DMS53 treated with DMSO at 0.1 percent for 48 hours (cell line): Measurements from ENCODE around the gene PITPNM3.

Source experiments
- DNase-seq: peaks from one replicate; lab custom pipeline; 2025; ENCODE audit not compliant: unreplicated experiment; lab: John Stamatoyannopoulos, UW

PITPNM3 gene

DNA sequence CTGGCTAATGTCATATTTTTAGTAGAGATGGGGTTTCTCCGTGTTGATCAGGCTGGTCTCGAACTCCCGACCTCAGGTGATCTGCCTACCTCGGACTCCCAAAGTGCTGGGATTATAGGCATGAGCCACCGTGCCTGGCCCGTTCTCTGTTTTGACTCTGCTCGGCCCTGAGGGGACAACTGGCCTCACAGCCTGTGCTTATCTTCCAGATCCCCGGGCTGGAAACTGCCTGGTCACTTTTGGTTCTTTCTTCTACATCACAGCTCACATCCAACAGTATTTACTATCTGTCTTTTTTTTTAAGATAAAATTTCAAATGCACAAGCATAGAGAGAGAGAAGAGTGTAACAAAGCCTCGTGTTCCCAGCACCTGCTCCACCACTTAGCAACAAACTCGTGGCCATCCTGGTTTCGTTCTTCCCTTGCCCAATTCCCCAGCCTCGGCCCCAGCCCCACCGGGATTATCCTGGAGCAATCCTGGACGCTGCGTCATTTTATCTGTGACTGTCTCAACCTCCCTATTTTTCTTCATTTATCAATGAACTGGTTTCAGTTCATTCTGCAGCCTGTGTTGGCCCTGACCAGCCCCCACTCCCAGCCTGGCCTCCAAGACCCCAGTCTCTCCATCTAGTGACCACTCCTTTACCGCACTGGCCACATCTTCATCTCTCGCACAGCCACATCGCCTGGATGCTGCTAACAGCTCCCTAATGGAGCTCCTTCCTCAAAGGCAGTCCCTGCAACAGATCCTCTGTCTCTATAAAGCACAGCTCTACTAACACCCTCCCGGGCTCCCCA lies 91.0 kb downstream of the PITPNM3 start:
- no peak for DNase-seq

DNA sequence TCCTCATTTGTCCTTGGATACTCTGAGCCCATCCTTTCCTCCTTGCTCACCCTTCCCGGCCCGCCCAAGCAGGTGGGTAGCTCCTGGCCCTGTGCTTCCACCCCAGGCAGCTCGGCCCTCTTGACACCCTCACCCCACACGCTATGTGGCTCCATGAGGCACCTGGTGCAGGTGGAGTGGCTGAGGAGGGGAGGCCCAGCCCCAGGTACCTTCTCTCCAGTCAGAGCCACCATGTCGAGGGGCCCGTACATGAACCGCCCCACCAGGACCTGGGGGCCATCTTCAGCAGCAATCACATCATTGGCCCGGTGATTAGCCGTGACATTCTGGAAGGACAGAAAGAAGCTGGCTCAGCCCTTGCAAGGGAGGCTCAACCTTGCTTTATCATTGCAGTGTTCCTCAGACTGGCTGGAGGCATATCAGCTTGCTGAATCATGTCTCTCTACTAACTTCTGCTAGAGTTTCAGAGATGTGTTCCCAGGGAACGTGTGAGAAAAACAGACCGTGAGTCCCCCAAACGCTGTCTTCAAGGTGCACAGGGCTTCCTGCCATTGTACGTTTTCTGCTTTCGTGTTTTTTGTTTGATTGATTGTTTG lies 91.8 kb downstream of the PITPNM3 start:
- DNase-seq, result no peak

DNA sequence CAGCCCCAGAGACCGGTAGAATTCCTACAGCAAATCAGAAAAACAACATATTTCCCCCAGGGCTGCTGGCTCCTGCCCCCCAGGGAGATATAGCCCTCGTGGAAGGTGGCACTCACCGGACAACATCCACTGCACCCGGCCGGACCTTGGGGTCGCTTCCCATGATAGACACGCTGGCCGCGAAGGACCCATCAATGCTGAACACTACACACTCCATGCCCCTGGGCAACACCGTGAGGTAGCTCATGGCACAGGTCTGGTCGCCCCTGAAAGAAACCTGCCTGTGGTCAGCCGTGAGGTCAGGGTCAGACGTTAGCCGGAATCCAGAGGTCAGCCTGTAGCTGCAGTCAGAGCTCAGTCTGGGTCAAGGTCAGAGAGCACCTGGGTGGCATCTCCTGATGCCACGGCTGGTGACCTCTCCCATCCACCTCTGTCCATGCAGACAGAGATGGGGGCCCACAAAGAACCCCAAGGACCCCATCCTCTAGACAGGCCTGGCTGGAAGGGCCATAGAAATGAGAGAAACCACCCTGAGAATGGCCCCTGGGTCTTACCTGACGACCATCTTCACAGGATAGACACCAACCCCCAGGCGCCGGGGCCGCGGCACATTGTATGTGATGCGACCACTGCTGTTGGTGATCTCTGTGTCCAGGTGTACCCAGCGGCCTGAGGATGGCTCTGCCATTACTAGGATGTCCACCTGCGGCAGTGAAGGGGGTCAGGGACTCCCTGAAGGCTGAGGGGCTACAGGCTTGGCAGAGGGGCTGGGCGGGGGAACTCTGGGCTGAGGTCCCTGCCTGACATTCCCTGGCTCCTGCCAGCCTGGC lies 92.5 kb downstream of the PITPNM3 start:
- DNase-seq, result no peak

DNA sequence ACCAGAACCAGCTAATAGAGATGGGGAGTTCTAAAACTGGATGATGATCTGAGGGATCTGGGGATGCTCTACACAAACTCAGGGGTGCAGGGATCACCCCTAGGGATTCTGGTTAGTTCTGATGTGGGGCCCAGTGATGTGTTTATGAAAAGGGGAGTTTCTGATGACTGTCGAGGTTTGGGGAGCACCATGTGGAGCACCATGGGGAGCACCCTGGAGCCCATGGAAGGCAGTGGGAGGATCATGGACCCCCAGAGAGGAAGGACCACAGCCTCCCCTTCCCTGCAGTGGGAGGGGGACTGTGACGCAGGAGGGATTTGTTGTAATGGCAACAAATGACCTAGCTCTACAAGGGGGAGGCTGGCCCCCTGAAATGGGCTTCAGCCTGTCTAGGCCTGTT lies 93.7 kb downstream of the PITPNM3 start:
- DNase-seq, result no peak

- no peak for DNase-seq
Observed at GRCh38 chr17:6461792-6462524, 94.4 kb downstream of the PITPNM3 start.

DNA sequence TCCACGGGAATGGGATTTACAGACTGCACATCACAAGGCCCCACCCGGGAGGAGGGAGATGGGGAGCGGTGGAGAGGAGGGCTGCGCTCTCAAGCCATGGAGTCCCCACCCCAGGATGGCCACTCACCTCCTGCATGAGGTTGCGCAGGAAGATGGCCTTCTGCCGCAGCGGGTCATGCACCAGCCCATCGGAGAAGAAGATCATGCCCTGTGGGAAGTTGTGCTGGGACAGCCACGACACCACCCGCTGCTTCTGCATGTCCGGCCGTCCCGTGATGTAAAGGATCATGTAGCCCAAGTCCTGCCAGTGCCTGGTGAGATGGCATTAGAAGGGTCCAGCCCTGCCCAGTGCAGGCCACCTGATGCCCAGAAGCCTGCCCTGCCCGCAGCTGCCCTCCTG lies 95.1 kb downstream of the PITPNM3 start:
- DNase-seq, result no peak

DNA sequence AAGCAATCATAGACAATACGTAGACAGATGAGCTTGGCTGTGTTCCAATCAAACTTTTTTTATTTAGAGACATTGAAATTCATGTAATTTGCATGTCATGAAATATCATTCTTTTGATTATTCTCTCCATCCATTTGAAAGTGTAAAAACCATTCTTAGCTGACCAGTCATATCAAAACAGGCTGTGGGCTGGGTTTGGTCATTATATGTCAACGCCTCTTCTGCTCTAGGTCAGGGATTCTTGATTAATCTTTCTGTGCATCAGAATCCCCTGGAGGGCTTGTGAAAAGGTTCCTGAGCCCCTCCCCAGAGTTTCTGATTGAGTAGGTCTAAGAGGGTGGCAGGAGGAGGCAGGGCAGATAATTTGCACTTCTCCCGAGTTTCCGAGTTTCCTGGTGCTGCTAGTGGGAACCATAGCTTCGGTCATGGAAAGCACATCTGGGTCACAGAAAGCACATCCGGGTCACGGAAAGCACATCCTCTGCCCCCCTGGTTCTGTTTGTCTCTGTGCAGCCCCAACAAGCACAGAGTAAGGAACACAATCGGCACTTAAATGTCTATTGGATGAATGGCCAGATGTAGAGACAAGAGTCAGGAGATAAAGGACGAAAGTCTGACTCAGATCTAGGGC lies 95.7 kb downstream of the PITPNM3 start:
- no peak for DNase-seq

- no peak for DNase-seq
Observed at GRCh38 chr17:6458460-6458950, 97.8 kb downstream of the PITPNM3 start.

- DNase-seq, result no peak
Observed at GRCh38 chr17:6457688-6458459, 98.5 kb downstream of the PITPNM3 start.

GRCh38 chr17:6456914-6457687 lies 99.3 kb downstream of the PITPNM3 start:
- DNase-seq, result peak; percentile 51

DNA sequence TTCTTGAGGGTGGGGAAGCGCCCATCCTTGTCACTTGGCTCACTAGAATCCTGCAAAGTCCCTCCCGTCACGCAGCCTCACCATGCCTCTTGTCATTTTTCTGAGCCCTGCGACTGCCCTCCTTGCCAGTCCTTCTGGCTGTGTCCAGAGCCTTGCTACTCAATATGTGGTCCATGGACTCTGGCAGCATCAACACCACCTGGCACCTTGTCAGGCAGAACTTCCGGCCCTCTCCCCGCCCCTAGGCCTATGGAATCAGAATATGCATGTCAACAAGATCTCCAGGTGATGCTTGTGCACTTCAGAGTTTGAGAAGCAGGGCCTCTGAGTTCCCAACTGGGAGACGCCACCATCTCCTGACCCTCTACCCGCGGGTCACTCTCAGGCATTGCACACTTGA lies 100.0 kb downstream of the PITPNM3 start:
- peak; percentile 27 for DNase-seq

- DNase-seq, result no peak
Observed at GRCh38 chr17:6455321-6455705, 101.0 kb downstream of the PITPNM3 start.

GRCh38 chr17:6454495-6455320 lies 101.6 kb downstream of the PITPNM3 start:
- no peak for DNase-seq

- DNase-seq, result no peak
Observed at GRCh38 chr17:6453279-6454024, 102.9 kb downstream of the PITPNM3 start.

DNA sequence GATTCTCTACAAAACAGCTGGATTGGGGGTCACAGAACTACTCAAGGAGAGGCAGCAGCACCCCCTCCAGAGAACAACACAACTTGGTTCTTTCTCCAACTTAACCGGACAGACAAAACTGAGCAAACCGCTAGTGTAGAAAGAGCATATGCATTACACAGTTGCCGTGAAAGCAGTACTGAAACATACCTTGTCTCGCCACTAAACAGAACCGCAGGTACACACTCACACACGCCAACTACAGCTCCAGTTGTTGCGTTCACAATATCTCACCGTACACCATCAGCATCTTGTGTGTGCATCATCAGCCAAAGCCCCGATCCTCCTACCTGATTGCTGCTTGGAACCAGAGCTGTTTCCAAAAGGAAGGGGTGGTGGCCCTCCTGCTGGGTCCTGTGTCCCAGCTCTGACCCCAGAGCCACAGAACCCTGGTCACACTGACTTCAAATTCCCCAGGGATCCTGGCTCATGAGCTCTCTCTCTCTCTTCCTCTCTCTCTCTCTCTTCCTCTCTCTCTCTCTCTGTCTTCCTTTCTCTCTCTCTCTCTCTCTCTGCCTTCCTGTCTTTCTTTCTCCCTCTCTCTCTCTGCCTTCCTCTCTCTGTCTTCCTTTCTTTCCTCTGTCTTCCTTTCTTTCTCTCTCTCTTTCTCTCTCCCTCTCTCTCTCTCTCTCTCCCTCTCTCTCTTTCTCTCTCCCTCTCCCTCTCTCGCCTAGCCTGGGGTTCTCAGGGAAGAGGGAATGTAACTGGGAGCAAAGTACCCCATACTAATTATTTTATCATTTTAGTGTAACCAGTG lies 103.7 kb downstream of the PITPNM3 start:
- no peak for DNase-seq

DNA sequence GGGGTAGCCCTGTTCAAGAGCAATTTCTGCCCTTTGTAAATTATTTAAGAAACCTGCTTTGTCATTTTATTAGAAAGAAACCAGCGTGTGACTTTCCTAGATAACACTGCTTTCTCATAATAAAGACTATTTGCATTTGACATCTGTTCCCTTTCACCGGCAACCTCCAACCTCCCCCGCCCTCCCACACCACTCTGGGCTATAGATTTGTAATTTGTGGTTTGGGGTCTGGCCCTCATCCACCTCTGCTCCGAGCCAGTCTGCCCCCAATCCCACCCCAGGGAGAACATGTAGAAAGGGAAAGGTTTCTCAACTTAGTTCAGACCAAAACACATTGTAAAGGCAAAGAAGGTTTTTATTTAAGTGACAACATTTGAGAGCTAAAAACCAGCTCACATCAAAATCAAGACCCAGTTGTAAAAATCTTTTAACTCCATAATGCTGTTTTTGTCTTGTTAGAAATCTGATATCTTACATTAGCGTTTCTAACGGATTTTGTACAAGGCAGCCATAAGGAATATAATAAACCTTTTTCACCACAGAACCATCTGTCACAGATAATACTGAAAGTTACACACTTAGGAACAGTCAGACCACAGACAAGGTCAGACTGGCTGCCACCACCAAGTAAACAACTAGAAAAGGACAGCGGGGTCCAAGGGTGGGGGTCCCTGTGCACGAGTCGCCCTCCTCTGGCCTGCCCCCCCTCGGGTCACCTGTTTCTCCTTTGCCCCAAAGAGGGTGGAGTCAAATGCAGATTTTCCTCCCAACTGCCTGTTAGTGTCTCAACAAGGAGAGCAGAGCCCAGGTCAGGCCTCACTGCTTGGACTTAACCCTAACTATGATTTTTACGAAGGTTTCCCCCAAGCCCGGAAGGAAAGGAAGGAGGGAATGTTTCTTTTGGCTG lies 105.2 kb downstream of the PITPNM3 start:
- no peak for DNase-seq
